ENCODE results near the gene ADAMTS6. TPM values are rescaled to one million over a fixed set of nuclear protein-coding genes. Genes with fewer than 3 reads are reported as not detected.

ADAMTS6 gene
- total RNA-seq, 1 donor from 2014 or later = 2.6 TPM

GRCh38 chr5:65307931-65308330, 173.8 kb downstream of the ADAMTS6 start:
- Histone ChIP-seq H3K9me3 (ENCODE audit: control insufficient read depth in 3 of 3, low read length in 3 of 3) (no peaks in the 10 kb centered on the region), H3K36me3 (ENCODE audit: control insufficient read depth in 3 of 3, insufficient read depth in 3 of 3, low read length in 3 of 3) (no peaks in the 10 kb centered on the region), H3K27ac (ENCODE audit: low read depth, low read length) (no peak overlapping the region), H3K4me3 (ENCODE audit: low read length in 3 of 3) (no peak overlapping the region), H3K27me3 (ENCODE audit: control insufficient read depth in 3 of 3, insufficient read depth in 3 of 3, low read length in 3 of 3) (no peaks in the 10 kb centered on the region), H3K9ac (ENCODE audit: low read depth in 1 of 3, low read length in 3 of 3) (no peak overlapping the region), H3K4me1 (ENCODE audit: control insufficient read depth in 3 of 3, insufficient read depth in 3 of 3, low read length in 3 of 3) (no peaks in the 10 kb centered on the region)

GRCh38 chr5:65307088-65307487, 174.6 kb downstream of the ADAMTS6 start:
- H3K4me3 ChIP-seq (ENCODE audit: low read length in 3 of 3) = no peak overlapping the region
- H3K27me3 ChIP-seq (ENCODE audit: control insufficient read depth in 3 of 3, insufficient read depth in 3 of 3, low read length in 3 of 3) = no peaks in the 10 kb centered on the region
- no peak overlapping the region for H3K9ac ChIP-seq (ENCODE audit: low read depth in 1 of 3, low read length in 3 of 3)
- no peaks in the 10 kb centered on the region for H3K9me3 ChIP-seq (ENCODE audit: control insufficient read depth in 3 of 3, low read length in 3 of 3)
- H3K36me3 ChIP-seq (ENCODE audit: control insufficient read depth in 3 of 3, insufficient read depth in 3 of 3, low read length in 3 of 3) = no peaks in the 10 kb centered on the region
- no peaks in the 10 kb centered on the region for H3K4me1 ChIP-seq (ENCODE audit: control insufficient read depth in 3 of 3, insufficient read depth in 3 of 3, low read length in 3 of 3)
- no peak overlapping the region for H3K27ac ChIP-seq (ENCODE audit: low read depth, low read length)

GRCh38 chr5:65305913-65306312, 175.8 kb downstream of the ADAMTS6 start:
- no peak overlapping the region for H3K27ac ChIP-seq (ENCODE audit: low read depth, low read length)
- H3K36me3 ChIP-seq (ENCODE audit: control insufficient read depth in 3 of 3, insufficient read depth in 3 of 3, low read length in 3 of 3) = no peaks in the 10 kb centered on the region
- no peaks in the 10 kb centered on the region for H3K9me3 ChIP-seq (ENCODE audit: control insufficient read depth in 3 of 3, low read length in 3 of 3)
- no peaks in the 10 kb centered on the region for H3K4me1 ChIP-seq (ENCODE audit: control insufficient read depth in 3 of 3, insufficient read depth in 3 of 3, low read length in 3 of 3)
- no peaks in the 10 kb centered on the region for H3K27me3 ChIP-seq (ENCODE audit: control insufficient read depth in 3 of 3, insufficient read depth in 3 of 3, low read length in 3 of 3)
- no peak overlapping the region for H3K4me3 ChIP-seq (ENCODE audit: low read length in 3 of 3)
- no peak overlapping the region for H3K9ac ChIP-seq (ENCODE audit: low read depth in 1 of 3, low read length in 3 of 3)

GRCh38 chr5:65299861-65300260, 181.9 kb downstream of the ADAMTS6 start:
- Histone ChIP-seq H3K27me3 (ENCODE audit: control insufficient read depth in 3 of 3, insufficient read depth in 3 of 3, low read length in 3 of 3) (no peaks in the 10 kb centered on the region), H3K4me3 (ENCODE audit: low read length in 3 of 3) (no peak overlapping the region), H3K36me3 (ENCODE audit: control insufficient read depth in 3 of 3, insufficient read depth in 3 of 3, low read length in 3 of 3) (no peaks in the 10 kb centered on the region), H3K9me3 (ENCODE audit: control insufficient read depth in 3 of 3, low read length in 3 of 3) (no peaks in the 10 kb centered on the region), H3K4me1 (ENCODE audit: control insufficient read depth in 3 of 3, insufficient read depth in 3 of 3, low read length in 3 of 3) (no peaks in the 10 kb centered on the region), H3K27ac (ENCODE audit: low read depth, low read length) (no peak overlapping the region), H3K9ac (ENCODE audit: low read depth in 1 of 3, low read length in 3 of 3) (no peak overlapping the region)

GRCh38 chr5:65296067-65296466, 185.7 kb downstream of the ADAMTS6 start:
- Histone ChIP-seq H3K4me1 (ENCODE audit: control insufficient read depth in 3 of 3, insufficient read depth in 3 of 3, low read length in 3 of 3) (no peaks in the 10 kb centered on the region), H3K9ac (ENCODE audit: low read depth in 1 of 3, low read length in 3 of 3) (no peak overlapping the region), H3K9me3 (ENCODE audit: control insufficient read depth in 3 of 3, low read length in 3 of 3) (no peaks in the 10 kb centered on the region), H3K4me3 (ENCODE audit: low read length in 3 of 3) (no peak overlapping the region), H3K36me3 (ENCODE audit: control insufficient read depth in 3 of 3, insufficient read depth in 3 of 3, low read length in 3 of 3) (no peaks in the 10 kb centered on the region), H3K27me3 (ENCODE audit: control insufficient read depth in 3 of 3, insufficient read depth in 3 of 3, low read length in 3 of 3) (no peaks in the 10 kb centered on the region), H3K27ac (ENCODE audit: low read depth, low read length) (no peak overlapping the region)

- Histone ChIP-seq H3K4me1 (ENCODE audit: control insufficient read depth in 3 of 3, insufficient read depth in 3 of 3, low read length in 3 of 3) (no peaks in the 10 kb centered on the region), H3K4me3 (ENCODE audit: low read length in 3 of 3) (no peak overlapping the region), H3K9ac (ENCODE audit: low read depth in 1 of 3, low read length in 3 of 3) (no peak overlapping the region), H3K27ac (ENCODE audit: low read depth, low read length) (no peak overlapping the region), H3K27me3 (ENCODE audit: control insufficient read depth in 3 of 3, insufficient read depth in 3 of 3, low read length in 3 of 3) (no peaks in the 10 kb centered on the region), H3K9me3 (ENCODE audit: control insufficient read depth in 3 of 3, low read length in 3 of 3) (no peaks in the 10 kb centered on the region), H3K36me3 (ENCODE audit: control insufficient read depth in 3 of 3, insufficient read depth in 3 of 3, low read length in 3 of 3) (no peaks in the 10 kb centered on the region)
Measured at GRCh38 chr5:65292196-65292595, 189.5 kb downstream of the ADAMTS6 start.

GRCh38 chr5:65290677-65291076, 191.0 kb downstream of the ADAMTS6 start:
- Histone ChIP-seq H3K4me1 (ENCODE audit: control insufficient read depth in 3 of 3, insufficient read depth in 3 of 3, low read length in 3 of 3) (no peaks in the 10 kb centered on the region), H3K9me3 (ENCODE audit: control insufficient read depth in 3 of 3, low read length in 3 of 3) (no peaks in the 10 kb centered on the region), H3K27me3 (ENCODE audit: control insufficient read depth in 3 of 3, insufficient read depth in 3 of 3, low read length in 3 of 3) (no peaks in the 10 kb centered on the region), H3K36me3 (ENCODE audit: control insufficient read depth in 3 of 3, insufficient read depth in 3 of 3, low read length in 3 of 3) (no peaks in the 10 kb centered on the region), H3K4me3 (ENCODE audit: low read length in 3 of 3) (no peak overlapping the region), H3K27ac (ENCODE audit: low read depth, low read length) (no peak overlapping the region), H3K9ac (ENCODE audit: low read depth in 1 of 3, low read length in 3 of 3) (no peak overlapping the region)

GRCh38 chr5:65288657-65289056, 193.1 kb downstream of the ADAMTS6 start:
- Histone ChIP-seq H3K4me1 (ENCODE audit: control insufficient read depth in 3 of 3, insufficient read depth in 3 of 3, low read length in 3 of 3) (no peaks in the 10 kb centered on the region), H3K27me3 (ENCODE audit: control insufficient read depth in 3 of 3, insufficient read depth in 3 of 3, low read length in 3 of 3) (no peaks in the 10 kb centered on the region), H3K36me3 (ENCODE audit: control insufficient read depth in 3 of 3, insufficient read depth in 3 of 3, low read length in 3 of 3) (no peaks in the 10 kb centered on the region), H3K27ac (ENCODE audit: low read depth, low read length) (no peak overlapping the region), H3K4me3 (ENCODE audit: low read length in 3 of 3) (no peak overlapping the region), H3K9me3 (ENCODE audit: control insufficient read depth in 3 of 3, low read length in 3 of 3) (no peaks in the 10 kb centered on the region), H3K9ac (ENCODE audit: low read depth in 1 of 3, low read length in 3 of 3) (no peak overlapping the region)

- H3K27me3 ChIP-seq (ENCODE audit: control insufficient read depth in 3 of 3, insufficient read depth in 3 of 3, low read length in 3 of 3) = no peaks in the 10 kb centered on the region
- H3K9me3 ChIP-seq (ENCODE audit: control insufficient read depth in 3 of 3, low read length in 3 of 3) = no peaks in the 10 kb centered on the region
- H3K36me3 ChIP-seq (ENCODE audit: control insufficient read depth in 3 of 3, insufficient read depth in 3 of 3, low read length in 3 of 3) = no peaks in the 10 kb centered on the region
- no peak overlapping the region for H3K4me3 ChIP-seq (ENCODE audit: low read length in 3 of 3)
- H3K4me1 ChIP-seq (ENCODE audit: control insufficient read depth in 3 of 3, insufficient read depth in 3 of 3, low read length in 3 of 3) = no peaks in the 10 kb centered on the region
- no peak overlapping the region for H3K27ac ChIP-seq (ENCODE audit: low read depth, low read length)
- no peak overlapping the region for H3K9ac ChIP-seq (ENCODE audit: low read depth in 1 of 3, low read length in 3 of 3)
Measured at GRCh38 chr5:65279603-65280002, 202.1 kb downstream of the ADAMTS6 start.

GRCh38 chr5:65276178-65276890, 205.4 kb downstream of the ADAMTS6 start:
- no peaks in the 10 kb centered on the region for H3K9me3 ChIP-seq (ENCODE audit: control insufficient read depth in 3 of 3, low read length in 3 of 3)
- H3K36me3 ChIP-seq (ENCODE audit: control insufficient read depth in 3 of 3, insufficient read depth in 3 of 3, low read length in 3 of 3) = no peaks in the 10 kb centered on the region
- no peak overlapping the region for H3K9ac ChIP-seq (ENCODE audit: low read depth in 1 of 3, low read length in 3 of 3)
- H3K4me3 ChIP-seq (ENCODE audit: low read length in 3 of 3) = no peak overlapping the region
- no peaks in the 10 kb centered on the region for H3K4me1 ChIP-seq (ENCODE audit: control insufficient read depth in 3 of 3, insufficient read depth in 3 of 3, low read length in 3 of 3)
- no peaks in the 10 kb centered on the region for H3K27me3 ChIP-seq (ENCODE audit: control insufficient read depth in 3 of 3, insufficient read depth in 3 of 3, low read length in 3 of 3)
- no peak overlapping the region for H3K27ac ChIP-seq (ENCODE audit: low read depth, low read length)

All from skeletal muscle tissue (tissue), 4 donors.